ENCODE data around the gene CDH13.
A peak's percentile ranks its signal among the peaks of the same experiment; 100 is the strongest.

DNA sequence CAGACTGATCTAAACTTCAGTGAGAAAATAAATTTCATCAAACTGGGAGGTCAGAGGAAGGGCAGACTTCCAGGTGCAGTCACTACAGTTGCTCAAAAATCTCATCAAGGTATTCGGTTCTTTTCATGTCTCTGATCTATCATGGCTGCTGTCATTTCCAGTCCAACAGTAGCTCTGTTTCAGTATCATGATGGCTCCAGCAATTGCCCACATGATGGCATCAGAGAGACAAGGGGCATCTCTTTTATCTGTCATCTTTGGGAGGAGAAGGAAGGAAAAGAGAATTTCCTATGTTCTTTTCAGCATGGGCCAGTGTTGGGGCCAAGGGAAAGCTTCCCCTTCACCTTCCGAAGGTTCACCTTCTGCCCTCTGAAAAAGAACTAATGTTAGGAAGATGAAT lies 676.1 kb downstream of the CDH13 start:
- TF ChIP-seq, protein P1, sequence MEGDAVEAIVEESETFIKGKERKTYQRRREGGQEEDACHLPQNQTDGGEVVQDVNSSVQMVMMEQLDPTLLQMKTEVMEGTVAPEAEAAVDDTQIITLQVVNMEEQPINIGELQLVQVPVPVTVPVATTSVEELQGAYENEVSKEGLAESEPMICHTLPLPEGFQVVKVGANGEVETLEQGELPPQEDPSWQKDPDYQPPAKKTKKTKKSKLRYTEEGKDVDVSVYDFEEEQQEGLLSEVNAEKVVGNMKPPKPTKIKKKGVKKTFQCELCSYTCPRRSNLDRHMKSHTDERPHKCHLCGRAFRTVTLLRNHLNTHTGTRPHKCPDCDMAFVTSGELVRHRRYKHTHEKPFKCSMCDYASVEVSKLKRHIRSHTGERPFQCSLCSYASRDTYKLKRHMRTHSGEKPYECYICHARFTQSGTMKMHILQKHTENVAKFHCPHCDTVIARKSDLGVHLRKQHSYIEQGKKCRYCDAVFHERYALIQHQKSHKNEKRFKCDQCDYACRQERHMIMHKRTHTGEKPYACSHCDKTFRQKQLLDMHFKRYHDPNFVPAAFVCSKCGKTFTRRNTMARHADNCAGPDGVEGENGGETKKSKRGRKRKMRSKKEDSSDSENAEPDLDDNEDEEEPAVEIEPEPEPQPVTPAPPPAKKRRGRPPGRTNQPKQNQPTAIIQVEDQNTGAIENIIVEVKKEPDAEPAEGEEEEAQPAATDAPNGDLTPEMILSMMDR (conservative IDR thresholded peaks at IDR 0.05) = 0 out of 2 replicates have a peak, but pooled peaks have one; percentile 11
- no peak for TF ChIP-seq ZFX (IDR thresholded peaks at IDR 0.05)
